IPS DF 19.7 (cell line): Measurements from ENCODE around the gene ZNF217.
"Not testable (repeated sequence)": the region's sequence is repeated elsewhere in the genome, so short reads cannot be mapped to it uniquely, and the experiment has no call there.

ENCODE experiments used
- DNase-seq: peaks from one replicate; pipeline ENCODE4 v3.0.0-alpha.2; 2013; ENCODE audit warnings: low read depth, low spot score

ZNF217 gene

GRCh38 chr20:53593466-53594007 lies at the start of gene ZNF217:
ZNF217 (minus strand) TSS chr20:53593839; CDS start chr20:53582826, 11,013 bp downstream.
- DNase-seq: not testable (repeated sequence)

- no peak for DNase-seq
These were observed 49.6 kb upstream of the ZNF217 start for GRCh38 chr20:53643031-53643832.

- DNase-seq: no peak
These were observed 48.8 kb upstream of the ZNF217 start for GRCh38 chr20:53642196-53643030.

- DNase-seq: no peak
These were observed 46.2 kb upstream of the ZNF217 start for GRCh38 chr20:53639647-53640440.

- DNase-seq: no peak
These were observed 45.5 kb upstream of the ZNF217 start for GRCh38 chr20:53639128-53639527.

GRCh38 chr20:53637310-53637709 lies 43.7 kb upstream of the ZNF217 start:
- DNase-seq: not testable (repeated sequence)

- no peak for DNase-seq
These were observed 43.0 kb upstream of the ZNF217 start for GRCh38 chr20:53636540-53637097.

GRCh38 chr20:53635221-53635620 lies 41.6 kb upstream of the ZNF217 start:
- no peak for DNase-seq

GRCh38 chr20:53631909-53632662 lies 38.4 kb upstream of the ZNF217 start:
- DNase-seq: no peak

- DNase-seq: no peak
These were observed 35.8 kb upstream of the ZNF217 start for GRCh38 chr20:53629436-53629835.

- DNase-seq: not testable (repeated sequence)
These were observed 35.1 kb upstream of the ZNF217 start for GRCh38 chr20:53628758-53629157.

- no peak for DNase-seq
These were observed 34.4 kb upstream of the ZNF217 start for GRCh38 chr20:53628076-53628475.

- not testable (repeated sequence) for DNase-seq
These were observed 33.4 kb upstream of the ZNF217 start for GRCh38 chr20:53627001-53627400.

- DNase-seq: no peak
These were observed 32.9 kb upstream of the ZNF217 start for GRCh38 chr20:53626584-53626983.

- no peak for DNase-seq
These were observed 31.9 kb upstream of the ZNF217 start for GRCh38 chr20:53625311-53626129.

- not testable (repeated sequence) for DNase-seq
These were observed 31.2 kb upstream of the ZNF217 start for GRCh38 chr20:53624927-53625250.

- DNase-seq: no peak
These were observed 30.0 kb upstream of the ZNF217 start for GRCh38 chr20:53623454-53624211.

GRCh38 chr20:53623134-53623453 lies 29.5 kb upstream of the ZNF217 start:
- no peak for DNase-seq
